Subcutaneous adipose tissue (tissue), 4 donors: ENCODE measurements around the gene PCSK7. TPM values are rescaled to one million over a fixed set of nuclear protein-coding genes. Genes with fewer than 3 reads are reported as not detected.

Experiments used
- small RNA-seq: library from RNA; depleted of rRNA; stranded (forward); fragments of <200 nt; gene quantifications from one replicate; pipeline ENCODE3, GENCODE V24; 2016
- total RNA-seq, 4 donors: library from RNA; depleted of rRNA; stranded (reverse); fragments of >200 nt; gene quantifications; one replicate each; pipeline ENCODE4 v1.1.0, GENCODE V29; 2016
- TF ChIP-seq, protein P1 (sequence below): fragments of 450-650 bp; IDR thresholded peaks from one replicate; pipeline ENCODE4 v1.5.1; 2016; ENCODE audit warnings: low read depth, mild to moderate bottlenecking, control low read depth, antibody characterized with exemption, moderate library complexity

The PCSK7 gene
- total RNA-seq, 4 donors from 2014 or later: 26.2 to 91.0 (median 46.3) TPM

- TF ChIP-seq, protein P1, sequence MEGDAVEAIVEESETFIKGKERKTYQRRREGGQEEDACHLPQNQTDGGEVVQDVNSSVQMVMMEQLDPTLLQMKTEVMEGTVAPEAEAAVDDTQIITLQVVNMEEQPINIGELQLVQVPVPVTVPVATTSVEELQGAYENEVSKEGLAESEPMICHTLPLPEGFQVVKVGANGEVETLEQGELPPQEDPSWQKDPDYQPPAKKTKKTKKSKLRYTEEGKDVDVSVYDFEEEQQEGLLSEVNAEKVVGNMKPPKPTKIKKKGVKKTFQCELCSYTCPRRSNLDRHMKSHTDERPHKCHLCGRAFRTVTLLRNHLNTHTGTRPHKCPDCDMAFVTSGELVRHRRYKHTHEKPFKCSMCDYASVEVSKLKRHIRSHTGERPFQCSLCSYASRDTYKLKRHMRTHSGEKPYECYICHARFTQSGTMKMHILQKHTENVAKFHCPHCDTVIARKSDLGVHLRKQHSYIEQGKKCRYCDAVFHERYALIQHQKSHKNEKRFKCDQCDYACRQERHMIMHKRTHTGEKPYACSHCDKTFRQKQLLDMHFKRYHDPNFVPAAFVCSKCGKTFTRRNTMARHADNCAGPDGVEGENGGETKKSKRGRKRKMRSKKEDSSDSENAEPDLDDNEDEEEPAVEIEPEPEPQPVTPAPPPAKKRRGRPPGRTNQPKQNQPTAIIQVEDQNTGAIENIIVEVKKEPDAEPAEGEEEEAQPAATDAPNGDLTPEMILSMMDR: no peak
Measured at GRCh38 chr11:117157507-117157906, 74.4 kb downstream of the PCSK7 start.

- TF ChIP-seq, protein P1: no peak
Measured at GRCh38 chr11:117154468-117154867, 77.4 kb downstream of the PCSK7 start.

Small RNA genes within 50 kb of the gene (small RNA-seq; reads per million reads assigned to genes)
- gene RF00564: not detected

Other genes with a start within 250 kb of the PCSK7 start
- 10 to 100 TPM; 27.7 to 44.8 (median 40.3) TPM for gene SIK3, start 133.6 kb downstream of the PCSK7 start, total RNA-seq
- 100 to 1,000 TPM in 1 of 4 donors, 10 to 100 TPM in 3; 69.7 to 119 (median 82.3) TPM for gene PAFAH1B2, start 87.8 kb downstream of the PCSK7 start, total RNA-seq
- 100 to 1,000 TPM in 1 of 4 donors, 10 to 100 TPM in 3; 68.9 to 115 (median 90.3) TPM for gene SIDT2, start 53.3 kb downstream of the PCSK7 start, total RNA-seq
- gene TAGLN, start 32.7 kb downstream of the PCSK7 start, total RNA-seq: 100 to 1,000 TPM; 240 to 872 (median 614) TPM
- gene RNF214, start 598 bp upstream of the PCSK7 start, total RNA-seq: 10 to 100 TPM; 13.2 to 17.9 (median 13.9) TPM
- gene BACE1-AS, start 59.3 kb upstream of the PCSK7 start, total RNA-seq: 10 to 100 TPM in 1 of 4 donors, 1 to 10 TPM in 3; 7.5 to 12.1 (median 8.0) TPM
- gene BACE1, start 84.2 kb upstream of the PCSK7 start, total RNA-seq: 10 to 100 TPM; 17.4 to 33.0 (median 22.9) TPM
- gene CEP164, start 95.8 kb upstream of the PCSK7 start, total RNA-seq: 10 to 100 TPM; 10.9 to 17.6 (median 14.6) TPM